ENCODE data around the gene ZC3HAV1. TPM values are rescaled to one million over a fixed set of nuclear protein-coding genes. Genes with fewer than 3 reads are reported as not detected.
A peak's percentile ranks its signal among the peaks of the same experiment; 100 is the strongest.

Gene ZC3HAV1
- total and polyA plus RNA-seq, 9 of the 15 experiments (the other 6 are each of a cell fraction or from before 2014, with no cell fraction given): 11.9 to 40.5 (median 23.9) TPM

DNA sequence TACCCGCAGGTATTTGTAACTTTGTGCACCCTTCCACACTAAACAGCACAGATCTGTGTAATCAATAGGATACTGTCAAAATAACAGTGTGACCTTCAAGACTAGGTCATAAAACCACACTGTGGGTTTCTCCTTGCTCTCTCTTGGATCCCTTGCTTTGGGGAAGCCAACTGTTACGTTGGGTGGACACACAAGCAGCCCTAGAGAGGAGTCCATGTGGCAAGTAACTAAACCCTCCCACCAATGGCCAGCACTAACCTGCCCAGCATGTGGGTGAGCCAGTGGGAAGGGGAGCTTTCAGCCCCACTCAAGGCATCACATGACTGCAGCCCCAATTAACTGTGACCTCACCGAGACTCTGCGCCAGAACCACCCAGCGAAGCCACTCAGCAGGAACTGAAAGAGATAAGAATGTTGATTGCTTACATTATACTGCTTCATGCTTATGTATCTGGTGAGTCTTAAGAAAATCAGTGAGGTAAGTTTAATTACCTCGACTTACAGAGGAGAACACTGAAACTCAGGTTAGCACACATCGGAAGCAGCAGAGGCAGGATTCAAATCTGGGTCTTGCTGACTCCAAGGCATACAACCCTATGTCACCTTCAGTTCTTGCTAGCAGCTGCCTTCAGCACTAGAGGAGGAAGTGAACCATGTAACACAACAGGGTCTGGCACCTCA, 9.4 kb upstream of the ZC3HAV1 start (continued):
- TF ChIP-seq, protein P1, sequence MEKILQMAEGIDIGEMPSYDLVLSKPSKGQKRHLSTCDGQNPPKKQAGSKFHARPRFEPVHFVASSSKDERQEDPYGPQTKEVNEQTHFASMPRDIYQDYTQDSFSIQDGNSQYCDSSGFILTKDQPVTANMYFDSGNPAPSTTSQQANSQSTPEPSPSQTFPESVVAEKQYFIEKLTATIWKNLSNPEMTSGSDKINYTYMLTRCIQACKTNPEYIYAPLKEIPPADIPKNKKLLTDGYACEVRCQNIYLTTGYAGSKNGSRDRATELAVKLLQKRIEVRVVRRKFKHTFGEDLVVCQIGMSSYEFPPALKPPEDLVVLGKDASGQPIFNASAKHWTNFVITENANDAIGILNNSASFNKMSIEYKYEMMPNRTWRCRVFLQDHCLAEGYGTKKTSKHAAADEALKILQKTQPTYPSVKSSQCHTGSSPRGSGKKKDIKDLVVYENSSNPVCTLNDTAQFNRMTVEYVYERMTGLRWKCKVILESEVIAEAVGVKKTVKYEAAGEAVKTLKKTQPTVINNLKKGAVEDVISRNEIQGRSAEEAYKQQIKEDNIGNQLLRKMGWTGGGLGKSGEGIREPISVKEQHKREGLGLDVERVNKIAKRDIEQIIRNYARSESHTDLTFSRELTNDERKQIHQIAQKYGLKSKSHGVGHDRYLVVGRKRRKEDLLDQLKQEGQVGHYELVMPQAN (IDR thresholded peaks at IDR 0.05; ENCODE audit: borderline replicate concordance): no peak
- TF ChIP-seq E2F3 (CRISPR knock-in tag; IDR thresholded peaks at IDR 0.05) (peak; percentile 55; the same call in 1 of the 2 replicates), CBX8 (IDR thresholded peaks at IDR 0.05; ENCODE audit: borderline replicate concordance, extremely low read depth, low read depth, low read length, poor library complexity, severe bottlenecking) (no peak), L3MBTL2 (IDR thresholded peaks at IDR 0.05) (peak; percentile 87), PHTF2 (CRISPR knock-in tag; IDR thresholded peaks at IDR 0.05) (no peak), NFE2L1 (tag; IDR thresholded peaks at IDR 0.05; ENCODE audit: borderline replicate concordance, low read depth) (no peak), LEF1 (IDR thresholded peaks at IDR 0.05) (peak; percentile 82)
- TF ChIP-seq, protein P2, sequence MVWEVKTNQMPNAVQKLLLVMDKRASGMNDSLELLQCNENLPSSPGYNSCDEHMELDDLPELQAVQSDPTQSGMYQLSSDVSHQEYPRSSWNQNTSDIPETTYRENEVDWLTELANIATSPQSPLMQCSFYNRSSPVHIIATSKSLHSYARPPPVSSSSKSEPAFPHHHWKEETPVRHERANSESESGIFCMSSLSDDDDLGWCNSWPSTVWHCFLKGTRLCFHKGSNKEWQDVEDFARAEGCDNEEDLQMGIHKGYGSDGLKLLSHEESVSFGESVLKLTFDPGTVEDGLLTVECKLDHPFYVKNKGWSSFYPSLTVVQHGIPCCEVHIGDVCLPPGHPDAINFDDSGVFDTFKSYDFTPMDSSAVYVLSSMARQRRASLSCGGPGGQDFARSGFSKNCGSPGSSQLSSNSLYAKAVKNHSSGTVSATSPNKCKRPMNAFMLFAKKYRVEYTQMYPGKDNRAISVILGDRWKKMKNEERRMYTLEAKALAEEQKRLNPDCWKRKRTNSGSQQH (CRISPR knock-in tag; IDR thresholded peaks at IDR 0.05): no peak
- TF ChIP-seq, protein P3, sequence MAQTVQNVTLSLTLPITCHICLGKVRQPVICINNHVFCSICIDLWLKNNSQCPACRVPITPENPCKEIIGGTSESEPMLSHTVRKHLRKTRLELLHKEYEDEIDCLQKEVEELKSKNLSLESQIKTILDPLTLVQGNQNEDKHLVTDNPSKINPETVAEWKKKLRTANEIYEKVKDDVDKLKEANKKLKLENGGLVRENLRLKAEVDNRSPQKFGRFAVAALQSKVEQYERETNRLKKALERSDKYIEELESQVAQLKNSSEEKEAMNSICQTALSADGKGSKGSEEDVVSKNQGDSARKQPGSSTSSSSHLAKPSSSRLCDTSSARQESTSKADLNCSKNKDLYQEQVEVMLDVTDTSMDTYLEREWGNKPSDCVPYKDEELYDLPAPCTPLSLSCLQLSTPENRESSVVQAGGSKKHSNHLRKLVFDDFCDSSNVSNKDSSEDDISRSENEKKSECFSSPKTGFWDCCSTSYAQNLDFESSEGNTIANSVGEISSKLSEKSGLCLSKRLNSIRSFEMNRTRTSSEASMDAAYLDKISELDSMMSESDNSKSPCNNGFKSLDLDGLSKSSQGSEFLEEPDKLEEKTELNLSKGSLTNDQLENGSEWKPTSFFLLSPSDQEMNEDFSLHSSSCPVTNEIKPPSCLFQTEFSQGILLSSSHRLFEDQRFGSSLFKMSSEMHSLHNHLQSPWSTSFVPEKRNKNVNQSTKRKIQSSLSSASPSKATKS (CRISPR knock-in tag; IDR thresholded peaks at IDR 0.05): peak; percentile 24; the same call in 1 of the 2 replicates
- TF ChIP-seq, protein P4, sequence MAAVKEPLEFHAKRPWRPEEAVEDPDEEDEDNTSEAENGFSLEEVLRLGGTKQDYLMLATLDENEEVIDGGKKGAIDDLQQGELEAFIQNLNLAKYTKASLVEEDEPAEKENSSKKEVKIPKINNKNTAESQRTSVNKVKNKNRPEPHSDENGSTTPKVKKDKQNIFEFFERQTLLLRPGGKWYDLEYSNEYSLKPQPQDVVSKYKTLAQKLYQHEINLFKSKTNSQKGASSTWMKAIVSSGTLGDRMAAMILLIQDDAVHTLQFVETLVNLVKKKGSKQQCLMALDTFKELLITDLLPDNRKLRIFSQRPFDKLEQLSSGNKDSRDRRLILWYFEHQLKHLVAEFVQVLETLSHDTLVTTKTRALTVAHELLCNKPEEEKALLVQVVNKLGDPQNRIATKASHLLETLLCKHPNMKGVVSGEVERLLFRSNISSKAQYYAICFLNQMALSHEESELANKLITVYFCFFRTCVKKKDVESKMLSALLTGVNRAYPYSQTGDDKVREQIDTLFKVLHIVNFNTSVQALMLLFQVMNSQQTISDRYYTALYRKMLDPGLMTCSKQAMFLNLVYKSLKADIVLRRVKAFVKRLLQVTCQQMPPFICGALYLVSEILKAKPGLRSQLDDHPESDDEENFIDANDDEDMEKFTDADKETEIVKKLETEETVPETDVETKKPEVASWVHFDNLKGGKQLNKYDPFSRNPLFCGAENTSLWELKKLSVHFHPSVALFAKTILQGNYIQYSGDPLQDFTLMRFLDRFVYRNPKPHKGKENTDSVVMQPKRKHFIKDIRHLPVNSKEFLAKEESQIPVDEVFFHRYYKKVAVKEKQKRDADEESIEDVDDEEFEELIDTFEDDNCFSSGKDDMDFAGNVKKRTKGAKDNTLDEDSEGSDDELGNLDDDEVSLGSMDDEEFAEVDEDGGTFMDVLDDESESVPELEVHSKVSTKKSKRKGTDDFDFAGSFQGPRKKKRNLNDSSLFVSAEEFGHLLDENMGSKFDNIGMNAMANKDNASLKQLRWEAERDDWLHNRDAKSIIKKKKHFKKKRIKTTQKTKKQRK (IDR thresholded peaks at IDR 0.05; ENCODE audit: borderline replicate concordance, low read depth, low read length): no peak
- TF ChIP-seq, protein P5, sequence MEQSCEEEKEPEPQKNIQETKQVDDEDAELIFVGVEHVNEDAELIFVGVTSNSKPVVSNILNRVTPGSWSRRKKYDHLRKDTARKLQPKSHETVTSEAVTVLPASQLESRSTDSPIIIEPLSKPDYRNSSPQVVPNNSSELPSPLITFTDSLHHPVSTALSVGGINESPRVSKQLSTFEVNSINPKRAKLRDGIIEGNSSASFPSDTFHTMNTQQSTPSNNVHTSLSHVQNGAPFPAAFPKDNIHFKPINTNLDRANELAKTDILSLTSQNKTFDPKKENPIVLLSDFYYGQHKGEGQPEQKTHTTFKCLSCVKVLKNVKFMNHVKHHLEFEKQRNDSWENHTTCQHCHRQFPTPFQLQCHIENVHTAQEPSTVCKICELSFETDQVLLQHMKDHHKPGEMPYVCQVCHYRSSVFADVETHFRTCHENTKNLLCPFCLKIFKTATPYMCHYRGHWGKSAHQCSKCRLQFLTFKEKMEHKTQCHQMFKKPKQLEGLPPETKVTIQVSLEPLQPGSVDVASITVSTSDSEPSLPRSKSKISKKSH (CRISPR knock-in tag; IDR thresholded peaks at IDR 0.05): no peak

Measured in K562 (cell line).